H1 (cell line): Measurements from ENCODE around the gene ARHGAP26. TPM values are rescaled to one million over a fixed set of nuclear protein-coding genes. Genes with fewer than 3 reads are reported as not detected.

ENCODE experiments used
- RXRA ChIP-seq: IDR thresholded peaks from 2 replicates; pipeline ENCODE4 v1.6.1; 2011; ENCODE audit warnings: low read depth, mild to moderate bottlenecking, low read length, moderate library complexity; ENCODE audit not compliant: insufficient read depth
- polyA plus RNA-seq, 7 experiments: library from polyadenylated mRNA; depleted of rRNA in 3 of 7; stranded (reverse) in 5 of 7; unstranded in 2 of 7; fragments of >200 nt in 5 of 7; fragments of 200-250 nt in 2 of 7; gene quantifications; 1 replicate in 5 of 7; 2 replicates in 1 of 7; 4 replicates in 1 of 7; pipeline versions ENCODE4 v1.2.1 to v1.2.3, GENCODE V29; 2011 to 2013; ENCODE audit warnings: missing spikeins in 2 of 7, mixed read lengths in 2 of 7
- total RNA-seq: library from RNA; stranded (reverse); fragmentation: NEBNext Ultra II Directional; extraction: Animal tissue kit (Norgen Biotek cat#: 25700); gene quantifications from 2 replicates; pipeline ENCODE4 v1.2.1, GENCODE V29; 2021
- TF ChIP-seq, protein P1 (sequence below): fragments of 300-600 bp; sonication (generic); IDR thresholded peaks from 2 replicates; pipeline ENCODE4 v1.7.1; 2012; ENCODE audit warnings: low read length, moderate library complexity, mild to moderate bottlenecking, inconsistent platforms; ENCODE audit not compliant: insufficient replicate concordance

The ARHGAP26 gene
- total and polyA plus RNA-seq, 2 of the 8 experiments (the other 6 are each of a cell fraction or from before 2014, with no cell fraction given): 7.1 to 24.8 TPM

DNA sequence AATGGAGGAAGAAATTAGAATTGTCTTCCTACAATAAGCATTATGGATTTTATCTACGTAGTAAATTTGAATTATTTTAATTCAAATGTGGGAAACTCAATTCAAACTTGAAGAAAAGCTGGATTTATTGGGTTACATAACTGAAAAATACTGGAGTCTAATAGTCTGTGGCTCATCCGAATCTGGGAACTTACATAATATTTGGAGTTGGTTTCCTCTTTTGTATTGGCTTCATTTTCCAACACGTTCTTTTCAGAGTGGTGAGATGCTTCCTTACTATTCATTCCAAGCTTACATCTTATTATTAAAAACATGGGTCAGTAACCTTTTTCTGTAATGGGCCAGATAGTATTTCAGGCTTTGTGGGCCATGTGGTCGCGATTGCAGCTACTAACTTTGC, 164.8 kb downstream of the ARHGAP26 start (continued):
- TF ChIP-seq, protein P1, sequence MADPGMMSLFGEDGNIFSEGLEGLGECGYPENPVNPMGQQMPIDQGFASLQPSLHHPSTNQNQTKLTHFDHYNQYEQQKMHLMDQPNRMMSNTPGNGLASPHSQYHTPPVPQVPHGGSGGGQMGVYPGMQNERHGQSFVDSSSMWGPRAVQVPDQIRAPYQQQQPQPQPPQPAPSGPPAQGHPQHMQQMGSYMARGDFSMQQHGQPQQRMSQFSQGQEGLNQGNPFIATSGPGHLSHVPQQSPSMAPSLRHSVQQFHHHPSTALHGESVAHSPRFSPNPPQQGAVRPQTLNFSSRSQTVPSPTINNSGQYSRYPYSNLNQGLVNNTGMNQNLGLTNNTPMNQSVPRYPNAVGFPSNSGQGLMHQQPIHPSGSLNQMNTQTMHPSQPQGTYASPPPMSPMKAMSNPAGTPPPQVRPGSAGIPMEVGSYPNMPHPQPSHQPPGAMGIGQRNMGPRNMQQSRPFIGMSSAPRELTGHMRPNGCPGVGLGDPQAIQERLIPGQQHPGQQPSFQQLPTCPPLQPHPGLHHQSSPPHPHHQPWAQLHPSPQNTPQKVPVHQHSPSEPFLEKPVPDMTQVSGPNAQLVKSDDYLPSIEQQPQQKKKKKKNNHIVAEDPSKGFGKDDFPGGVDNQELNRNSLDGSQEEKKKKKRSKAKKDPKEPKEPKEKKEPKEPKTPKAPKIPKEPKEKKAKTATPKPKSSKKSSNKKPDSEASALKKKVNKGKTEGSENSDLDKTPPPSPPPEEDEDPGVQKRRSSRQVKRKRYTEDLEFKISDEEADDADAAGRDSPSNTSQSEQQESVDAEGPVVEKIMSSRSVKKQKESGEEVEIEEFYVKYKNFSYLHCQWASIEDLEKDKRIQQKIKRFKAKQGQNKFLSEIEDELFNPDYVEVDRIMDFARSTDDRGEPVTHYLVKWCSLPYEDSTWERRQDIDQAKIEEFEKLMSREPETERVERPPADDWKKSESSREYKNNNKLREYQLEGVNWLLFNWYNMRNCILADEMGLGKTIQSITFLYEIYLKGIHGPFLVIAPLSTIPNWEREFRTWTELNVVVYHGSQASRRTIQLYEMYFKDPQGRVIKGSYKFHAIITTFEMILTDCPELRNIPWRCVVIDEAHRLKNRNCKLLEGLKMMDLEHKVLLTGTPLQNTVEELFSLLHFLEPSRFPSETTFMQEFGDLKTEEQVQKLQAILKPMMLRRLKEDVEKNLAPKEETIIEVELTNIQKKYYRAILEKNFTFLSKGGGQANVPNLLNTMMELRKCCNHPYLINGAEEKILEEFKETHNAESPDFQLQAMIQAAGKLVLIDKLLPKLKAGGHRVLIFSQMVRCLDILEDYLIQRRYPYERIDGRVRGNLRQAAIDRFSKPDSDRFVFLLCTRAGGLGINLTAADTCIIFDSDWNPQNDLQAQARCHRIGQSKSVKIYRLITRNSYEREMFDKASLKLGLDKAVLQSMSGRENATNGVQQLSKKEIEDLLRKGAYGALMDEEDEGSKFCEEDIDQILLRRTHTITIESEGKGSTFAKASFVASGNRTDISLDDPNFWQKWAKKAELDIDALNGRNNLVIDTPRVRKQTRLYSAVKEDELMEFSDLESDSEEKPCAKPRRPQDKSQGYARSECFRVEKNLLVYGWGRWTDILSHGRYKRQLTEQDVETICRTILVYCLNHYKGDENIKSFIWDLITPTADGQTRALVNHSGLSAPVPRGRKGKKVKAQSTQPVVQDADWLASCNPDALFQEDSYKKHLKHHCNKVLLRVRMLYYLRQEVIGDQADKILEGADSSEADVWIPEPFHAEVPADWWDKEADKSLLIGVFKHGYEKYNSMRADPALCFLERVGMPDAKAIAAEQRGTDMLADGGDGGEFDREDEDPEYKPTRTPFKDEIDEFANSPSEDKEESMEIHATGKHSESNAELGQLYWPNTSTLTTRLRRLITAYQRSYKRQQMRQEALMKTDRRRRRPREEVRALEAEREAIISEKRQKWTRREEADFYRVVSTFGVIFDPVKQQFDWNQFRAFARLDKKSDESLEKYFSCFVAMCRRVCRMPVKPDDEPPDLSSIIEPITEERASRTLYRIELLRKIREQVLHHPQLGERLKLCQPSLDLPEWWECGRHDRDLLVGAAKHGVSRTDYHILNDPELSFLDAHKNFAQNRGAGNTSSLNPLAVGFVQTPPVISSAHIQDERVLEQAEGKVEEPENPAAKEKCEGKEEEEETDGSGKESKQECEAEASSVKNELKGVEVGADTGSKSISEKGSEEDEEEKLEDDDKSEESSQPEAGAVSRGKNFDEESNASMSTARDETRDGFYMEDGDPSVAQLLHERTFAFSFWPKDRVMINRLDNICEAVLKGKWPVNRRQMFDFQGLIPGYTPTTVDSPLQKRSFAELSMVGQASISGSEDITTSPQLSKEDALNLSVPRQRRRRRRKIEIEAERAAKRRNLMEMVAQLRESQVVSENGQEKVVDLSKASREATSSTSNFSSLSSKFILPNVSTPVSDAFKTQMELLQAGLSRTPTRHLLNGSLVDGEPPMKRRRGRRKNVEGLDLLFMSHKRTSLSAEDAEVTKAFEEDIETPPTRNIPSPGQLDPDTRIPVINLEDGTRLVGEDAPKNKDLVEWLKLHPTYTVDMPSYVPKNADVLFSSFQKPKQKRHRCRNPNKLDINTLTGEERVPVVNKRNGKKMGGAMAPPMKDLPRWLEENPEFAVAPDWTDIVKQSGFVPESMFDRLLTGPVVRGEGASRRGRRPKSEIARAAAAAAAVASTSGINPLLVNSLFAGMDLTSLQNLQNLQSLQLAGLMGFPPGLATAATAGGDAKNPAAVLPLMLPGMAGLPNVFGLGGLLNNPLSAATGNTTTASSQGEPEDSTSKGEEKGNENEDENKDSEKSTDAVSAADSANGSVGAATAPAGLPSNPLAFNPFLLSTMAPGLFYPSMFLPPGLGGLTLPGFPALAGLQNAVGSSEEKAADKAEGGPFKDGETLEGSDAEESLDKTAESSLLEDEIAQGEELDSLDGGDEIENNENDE: no peak
- no peak for TF ChIP-seq RXRA
